Psoas muscle (tissue), 8 donors: ENCODE data around the gene TSPAN5. TPM values are rescaled to one million over a fixed set of nuclear protein-coding genes. Genes with fewer than 3 reads are reported as not detected.

Experiments used
- ATAC-seq, 4 donors: fragments of 200-7000 bp; cut with Tn5 transposase; one replicate each; pipeline ENCODE4 v1.9.1; 2020; ENCODE audit warnings: moderate library complexity in 3 of 4, mild to moderate bottlenecking in 2 of 4
- DNase-seq, 2 donors: peaks; one replicate each; pipeline ENCODE4 v3.0.0-alpha.2; 2020
- H3K27ac ChIP-seq: fragments of 200-600 bp; one replicate; pipeline ENCODE4 v1.8.0; 2022
- H3K27me3 ChIP-seq, 3 donors: fragments of 200-600 bp in 1 of 3; one replicate each; pipeline versions ENCODE4 v1.6.1 to v1.8.0; 2013 to 2022; ENCODE audit warnings: low read length in 2 of 3, mild to moderate bottlenecking in 2 of 3, moderate library complexity in 1 of 3; ENCODE audit not compliant: insufficient read depth in 3 of 3
- H3K36me3 ChIP-seq, 2 donors: fragments of 200-600 bp in 1 of 2; one replicate each; pipeline versions ENCODE4 v1.6.1 to v1.8.0; 2013 to 2022; ENCODE audit warnings: low read depth in 1 of 2, mild to moderate bottlenecking in 1 of 2, moderate library complexity in 1 of 2; ENCODE audit not compliant: insufficient read depth in 1 of 2
- H3K4me1 ChIP-seq: fragments of 200-600 bp; one replicate; pipeline ENCODE4 v1.8.0; 2022
- H3K4me3 ChIP-seq: fragments of 200-600 bp; one replicate; pipeline ENCODE4 v1.8.0; 2022; ENCODE audit warnings: mild to moderate bottlenecking
- H3K9me3 ChIP-seq: fragments of 200-600 bp; one replicate; pipeline ENCODE4 v1.8.0; 2022
- CTCF ChIP-seq: fragments of 200-600 bp; IDR thresholded peaks from one replicate; pipeline ENCODE4 v1.8.0; 2022; ENCODE audit warnings: antibody characterized with exemption
- WGBS, 3 donors: extraction: QIAGEN DNeasy Blood & Tissue Kit; methylation state at CpG; one replicate each; pipeline versions ENCODE4 v1.1.6 to v1.1.7; 2013; 5-methylcytosine and 5-hydroxymethylcytosine counted together
- intact Hi-C, 2 donors: fragments of 100-400 bp; cut with DNase I; formaldehyde crosslinking; loops; one replicate each; pipeline versions ENCODE4 v1.11.0 to v1.14.2; 2022
- polyA plus RNA-seq, 3 donors: library from polyadenylated mRNA; stranded (reverse); fragments of 200-250 nt; gene quantifications; one replicate each; pipeline ENCODE4 v1.2.3, GENCODE V29; 2013
- total RNA-seq, 4 donors: library from RNA; stranded (reverse); fragmentation: NEBNext Ultra II Directional in 2 of 4; extraction: Animal tissue kit (Norgen Biotek cat#: 25700) in 2 of 4; gene quantifications; one replicate each; pipeline versions ENCODE4 v1.2.1 to v1.2.4, GENCODE V29; 2021 to 2023
- donor health status: healthy with polysubstance abuse.
- donor health status: DM: no; HTN: no; CAD: no; lungs with moderate emphysema.
- donor health status: Bipolar disorder and iron deficiency.
- donor health status: healthy.
- donor health status: DM: yes; HTN: yes; CAD: no.
- donor health status: DM: no; HTN: no; CAD: no.
- donor health status: DM: no; HTN: no; CAD: no.
- donor health status: DM: yes; HTN: yes; CAD: no.

Gene TSPAN5
- total and polyA plus RNA-seq, 7 donors = 0.63 to 7.3 (median 3.8) TPM

DNA sequence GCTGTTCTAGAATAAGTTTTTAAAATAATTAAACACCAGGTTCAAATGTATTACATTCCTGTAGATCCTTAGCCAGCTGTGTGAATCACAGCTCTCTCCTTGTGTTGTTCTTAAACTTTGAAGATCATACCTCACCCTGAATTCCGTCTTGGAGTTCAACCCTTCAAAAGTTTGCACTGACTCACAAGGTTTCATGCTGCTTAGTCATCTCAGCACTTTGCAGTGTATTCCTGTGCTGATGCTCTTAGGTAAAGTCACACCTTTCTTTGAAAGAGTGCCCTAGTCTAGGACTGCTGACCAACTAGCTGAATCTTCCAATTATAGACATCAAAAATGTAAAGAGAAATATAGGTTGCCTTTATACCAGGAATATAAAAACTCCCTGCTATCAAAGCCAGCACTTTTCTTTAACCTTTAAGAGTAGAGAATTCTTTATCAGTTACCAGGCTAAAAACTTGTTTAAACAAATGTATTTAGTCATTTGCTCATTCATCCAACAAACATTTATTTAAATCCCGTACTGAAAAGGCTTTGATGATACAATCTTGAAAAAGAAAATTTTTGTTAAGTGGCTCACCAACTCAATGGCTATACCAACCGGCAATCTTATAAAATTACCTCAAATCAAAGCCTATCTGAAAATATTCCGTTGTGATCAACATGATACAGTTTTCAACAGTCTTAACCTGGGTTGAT lies 227.6 kb downstream of the TSPAN5 start:
- no peak for TF ChIP-seq CTCF
- ATAC-seq = no peak
- no peak overlapping the region for H3K27ac ChIP-seq

GRCh38 chr4:98423009-98423408 lies 235.4 kb downstream of the TSPAN5 start:
- Histone ChIP-seq H3K4me1 (no peaks in the 10 kb centered on the region), H3K27ac (no peak overlapping the region), H3K4me3 (no peak overlapping the region), H3K9me3 (no peaks in the 10 kb centered on the region), H3K36me3 (peaks cover 0 to 43% of the 10 kb centered on the region in 2 donors), H3K27me3 (no peaks in the 10 kb centered on the region)
- intact Hi-C loops = no loop called here
- no peak for TF ChIP-seq CTCF
- WGBS, 3 donors = 69 to 84% (median 83%) methylated on average over 4 of the region's 4 CpGs
- DNase-seq (no peak), ATAC-seq (no peak)

More for the DNA sequence above, 227.6 kb downstream of the TSPAN5 start:
- Histone ChIP-seq H3K4me3 (no peak overlapping the region), H3K9me3 (no peaks in the 10 kb centered on the region), H3K27me3 (no peaks in the 10 kb centered on the region), H3K4me1 (no peaks in the 10 kb centered on the region), H3K36me3 (peaks cover 0 to 23% of the 10 kb centered on the region in 2 donors)
- no peak for DNase-seq
- intact Hi-C loops = no loop called here
- 94 to 97% (median 94%) methylated on average over 4 of the region's 4 CpGs for WGBS, 3 donors

- Histone ChIP-seq H3K4me3 (no peak overlapping the region), H3K36me3 (peaks cover 0 to 58% of the 10 kb centered on the region in 2 donors), H3K27ac (no peak overlapping the region), H3K27me3 (no peaks in the 10 kb centered on the region), H3K9me3 (no peaks in the 10 kb centered on the region), H3K4me1 (no peaks in the 10 kb centered on the region)
- DNase-seq (no peak), ATAC-seq (no peak)
- WGBS, 3 donors = 90 to 93% (median 92%) methylated on average over 5 of the region's 5 CpGs
- TF ChIP-seq CTCF = no peak
- intact Hi-C loops = no loop called here
These were observed 237.3 kb downstream of the TSPAN5 start for GRCh38 chr4:98421111-98421510.
